Body of pancreas (tissue), 4 donors: Measurements from ENCODE around the gene LRRC28. TPM values are rescaled to one million over a fixed set of nuclear protein-coding genes. Genes with fewer than 3 reads are reported as not detected.
A peak's percentile ranks its signal among the peaks of the same experiment; 100 is the strongest.

ENCODE experiments used
- ATAC-seq: fragments of 150-250 bp; one replicate; pipeline ENCODE4 v1.9.1; 2016
- DNase-seq, 4 donors: peaks; one replicate each; pipeline ENCODE4 v3.0.0-alpha.2; 2019
- H3K27ac ChIP-seq, 4 donors: fragments of 200-600 bp; sonication (generic); 1 replicate in 3 of 4; 2 replicates in 1 of 4; pipeline versions ENCODE4 v1.5.1 to v1.6.1; 2016 to 2019; ENCODE audit warnings: mild to moderate bottlenecking in 1 of 4, mixed read lengths in 1 of 4, moderate library complexity in 1 of 4
- H3K27me3 ChIP-seq, 2 donors: fragments of 200-600 bp; sonication (generic); one replicate each; pipeline ENCODE4 v1.6.0; 2016; ENCODE audit warnings: mild to moderate bottlenecking in 1 of 2
- H3K36me3 ChIP-seq, 2 donors: fragments of 200-600 bp; sonication (generic); replicated peaks in 1 of 2; 2 replicates each; pipeline ENCODE4 v1.5.1; 2016; ENCODE audit warnings: low read depth in 2 of 2; ENCODE audit not compliant: insufficient read depth in 1 of 2
- H3K4me1 ChIP-seq: fragments of 200-600 bp; sonication (generic); one replicate; pipeline ENCODE4 v1.6.0; 2016
- H3K4me3 ChIP-seq, 2 donors: fragments of 200-600 bp; sonication (generic); 1 replicate in 1 of 2; 2 replicates in 1 of 2; pipeline ENCODE4 v1.5.1; 2016 to 2019
- H3K9me3 ChIP-seq, 3 donors: fragments of 200-600 bp; sonication (generic); 1 replicate in 2 of 3; 2 replicates in 1 of 3; pipeline ENCODE4 v1.5.1; 2016
- POLR2A ChIP-seq, 3 donors: fragments of 450-650 bp; IDR thresholded peaks; one replicate each; pipeline ENCODE4 v1.6.1; 2016; ENCODE audit warnings: antibody characterized with exemption in 3 of 3, mild to moderate bottlenecking in 2 of 3
- WGBS, 2 donors: methylation state at CpG; one replicate each; pipeline ENCODE4 v1.1.5; 2017; 5-methylcytosine and 5-hydroxymethylcytosine counted together
- intact Hi-C: fragments of 100-400 bp; cut with DNase I; formaldehyde crosslinking; loops from one replicate; pipeline ENCODE4 v1.15.1; 2023
- total RNA-seq, 2 donors: library from RNA; depleted of rRNA; stranded (reverse); fragments of >200 nt; gene quantifications; one replicate each; pipeline ENCODE4 v1.1.0, GENCODE V29; 2016
- TF ChIP-seq, protein P1 (sequence below), 7 experiments: fragments of 450-650 bp in 4 of 7; fragments of 200-600 bp in 3 of 7; sonication (generic) in 3 of 7; IDR thresholded peaks; one replicate each; pipeline ENCODE4 v1.5.1; 2016 to 2019; ENCODE audit warnings: antibody characterized with exemption in 7 of 7

The LRRC28 gene
- total RNA-seq, 2 donors from 2014 or later: 13.0 to 59.3 TPM

DNA sequence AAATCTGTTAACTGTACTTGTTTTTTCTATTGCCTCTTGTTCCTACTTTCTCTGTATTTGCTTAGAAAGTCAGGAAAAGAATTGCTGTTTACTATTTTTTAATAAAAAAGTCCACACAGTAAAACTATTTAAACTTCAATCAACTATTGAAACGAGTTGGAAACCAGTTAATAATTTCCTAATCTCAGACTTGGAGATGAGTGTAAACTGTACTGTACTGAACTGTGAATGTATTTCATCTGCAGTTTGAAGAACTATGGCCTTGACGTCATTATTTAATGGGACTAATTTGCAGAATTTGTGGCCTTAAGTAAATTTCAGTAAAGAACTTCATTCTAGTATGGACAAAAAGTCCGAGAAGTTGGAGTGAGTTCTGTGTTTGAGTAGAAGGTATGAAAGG, 89.1 kb downstream of the LRRC28 start:
- H3K27ac ChIP-seq: no peak overlapping the region
- H3K36me3 ChIP-seq: no peaks in the 10 kb centered on the region
- H3K27me3 ChIP-seq: no peaks in the 10 kb centered on the region
- no peak for DNase-seq
- intact Hi-C loops: no loop called here
- H3K9me3 ChIP-seq: no peaks in the 10 kb centered on the region
- TF ChIP-seq, protein P1, sequence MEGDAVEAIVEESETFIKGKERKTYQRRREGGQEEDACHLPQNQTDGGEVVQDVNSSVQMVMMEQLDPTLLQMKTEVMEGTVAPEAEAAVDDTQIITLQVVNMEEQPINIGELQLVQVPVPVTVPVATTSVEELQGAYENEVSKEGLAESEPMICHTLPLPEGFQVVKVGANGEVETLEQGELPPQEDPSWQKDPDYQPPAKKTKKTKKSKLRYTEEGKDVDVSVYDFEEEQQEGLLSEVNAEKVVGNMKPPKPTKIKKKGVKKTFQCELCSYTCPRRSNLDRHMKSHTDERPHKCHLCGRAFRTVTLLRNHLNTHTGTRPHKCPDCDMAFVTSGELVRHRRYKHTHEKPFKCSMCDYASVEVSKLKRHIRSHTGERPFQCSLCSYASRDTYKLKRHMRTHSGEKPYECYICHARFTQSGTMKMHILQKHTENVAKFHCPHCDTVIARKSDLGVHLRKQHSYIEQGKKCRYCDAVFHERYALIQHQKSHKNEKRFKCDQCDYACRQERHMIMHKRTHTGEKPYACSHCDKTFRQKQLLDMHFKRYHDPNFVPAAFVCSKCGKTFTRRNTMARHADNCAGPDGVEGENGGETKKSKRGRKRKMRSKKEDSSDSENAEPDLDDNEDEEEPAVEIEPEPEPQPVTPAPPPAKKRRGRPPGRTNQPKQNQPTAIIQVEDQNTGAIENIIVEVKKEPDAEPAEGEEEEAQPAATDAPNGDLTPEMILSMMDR (IDR thresholded peaks at IDR 0.05): no peak
- TF ChIP-seq POLR2A (IDR thresholded peaks at IDR 0.05): no peak
- no peak for ATAC-seq
- no peak overlapping the region for H3K4me3 ChIP-seq
- H3K4me1 ChIP-seq: no peaks in the 10 kb centered on the region
- WGBS, 2 donors: 52 to 59% methylated on average over 3 of the region's 3 CpGs

DNA sequence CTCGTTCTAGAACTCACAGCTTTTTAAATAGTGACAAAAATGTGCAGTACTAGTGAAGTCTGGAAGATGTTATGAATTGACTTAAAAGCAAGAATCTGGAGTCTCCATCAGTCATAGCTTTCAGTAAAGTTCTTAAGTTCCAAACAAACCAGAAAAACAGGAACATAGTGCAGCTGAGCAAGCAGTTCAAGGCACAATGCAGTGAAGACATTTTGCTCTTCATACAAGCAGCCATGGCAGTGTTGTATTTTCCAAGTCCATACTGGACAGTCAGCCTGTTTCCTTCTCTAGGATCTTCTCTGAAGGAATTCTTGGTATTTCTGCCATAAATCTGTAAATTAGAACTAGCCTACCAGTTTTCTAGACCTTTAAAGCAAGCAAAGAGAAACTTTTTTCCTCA, 90.5 kb downstream of the LRRC28 start:
- DNase-seq: no peak
- TF ChIP-seq, protein P1 (IDR thresholded peaks at IDR 0.05): no peak
- TF ChIP-seq POLR2A (IDR thresholded peaks at IDR 0.05): no peak
- no peak for ATAC-seq
- Histone ChIP-seq H3K27ac (no peak overlapping the region), H3K9me3 (no peaks in the 10 kb centered on the region), H3K4me1 (no peaks in the 10 kb centered on the region), H3K27me3 (no peaks in the 10 kb centered on the region), H3K36me3 (no peaks in the 10 kb centered on the region), H3K4me3 (no peak overlapping the region)
- intact Hi-C loops: no loop called here
- 76 to 85% methylated on average over 1 of the region's 1 CpG for WGBS, 2 donors

DNA sequence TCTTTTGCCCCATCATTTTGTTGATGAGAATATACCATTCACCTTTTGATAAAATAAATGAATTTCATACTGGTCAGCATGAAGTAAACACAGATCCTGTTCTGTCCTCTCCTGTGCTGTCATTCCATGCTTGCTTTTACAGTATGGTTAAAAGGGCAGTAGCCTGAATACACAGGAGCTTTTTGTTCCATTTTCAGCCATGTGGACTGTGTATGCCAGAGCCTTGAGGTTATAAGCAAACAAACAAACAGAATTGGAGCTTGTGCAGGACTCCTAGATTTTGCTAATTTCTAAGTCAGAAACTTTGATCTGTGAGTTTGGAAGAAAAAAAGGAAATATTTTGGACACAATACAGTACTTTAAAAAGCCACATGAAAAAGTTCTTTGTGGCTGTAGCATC, 91.9 kb downstream of the LRRC28 start:
- TF ChIP-seq POLR2A (IDR thresholded peaks at IDR 0.05): no peak
- TF ChIP-seq, protein P1 (IDR thresholded peaks at IDR 0.05): no peak
- no peak for ATAC-seq
- intact Hi-C loops: no loop called here
- Histone ChIP-seq H3K27ac (no peak overlapping the region), H3K27me3 (no peaks in the 10 kb centered on the region), H3K36me3 (no peaks in the 10 kb centered on the region), H3K4me3 (no peak overlapping the region), H3K4me1 (no peaks in the 10 kb centered on the region), H3K9me3 (no peaks in the 10 kb centered on the region)
- DNase-seq: no peak

DNA sequence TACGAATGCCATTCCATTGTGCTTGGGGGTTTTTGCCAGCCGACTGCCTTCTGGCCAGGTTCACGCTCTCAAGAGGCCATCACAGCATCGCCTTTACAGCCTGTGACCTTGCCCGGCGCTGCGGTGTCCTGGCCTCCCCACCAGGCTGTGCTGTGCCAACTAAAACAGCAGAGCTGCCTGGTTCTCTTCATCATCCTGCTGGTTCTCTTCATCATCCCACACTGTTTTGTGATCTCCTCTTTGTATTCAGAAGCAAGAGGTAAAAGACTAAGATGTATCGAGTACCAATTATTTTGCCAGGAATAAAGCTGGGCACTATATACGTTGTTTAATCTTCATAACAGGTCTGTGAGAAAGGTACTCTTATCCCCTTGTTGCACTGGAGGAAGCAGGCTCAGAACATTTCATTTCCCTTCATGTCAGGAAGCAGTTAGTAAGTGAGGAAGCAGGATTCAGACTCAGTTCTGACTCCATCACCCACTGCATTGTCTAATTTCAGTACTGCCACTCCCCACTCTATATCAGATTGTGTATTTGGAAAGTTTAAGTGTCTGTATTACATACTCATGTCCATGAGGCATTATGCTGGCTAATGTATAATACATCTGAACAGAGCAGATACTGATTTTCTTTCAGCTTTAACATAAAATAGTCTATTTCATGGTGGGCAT, 92.7 kb downstream of the LRRC28 start:
- Histone ChIP-seq H3K9me3 (no peaks in the 10 kb centered on the region), H3K4me3 (no peak overlapping the region), H3K4me1 (no peaks in the 10 kb centered on the region), H3K27me3 (no peaks in the 10 kb centered on the region), H3K27ac (no peak overlapping the region), H3K36me3 (no peaks in the 10 kb centered on the region)
- WGBS, 2 donors: 70 to 78% methylated on average over 9 of the region's 9 CpGs
- intact Hi-C loops: no loop called here
- peak in 1 of 4 donors; percentile 8 for DNase-seq
- TF ChIP-seq, protein P1 (IDR thresholded peaks at IDR 0.05): peak in 3 of 7 experiments; percentile 5 to 15 (median 14)
- TF ChIP-seq POLR2A (IDR thresholded peaks at IDR 0.05): no peak
- no peak for ATAC-seq

DNA sequence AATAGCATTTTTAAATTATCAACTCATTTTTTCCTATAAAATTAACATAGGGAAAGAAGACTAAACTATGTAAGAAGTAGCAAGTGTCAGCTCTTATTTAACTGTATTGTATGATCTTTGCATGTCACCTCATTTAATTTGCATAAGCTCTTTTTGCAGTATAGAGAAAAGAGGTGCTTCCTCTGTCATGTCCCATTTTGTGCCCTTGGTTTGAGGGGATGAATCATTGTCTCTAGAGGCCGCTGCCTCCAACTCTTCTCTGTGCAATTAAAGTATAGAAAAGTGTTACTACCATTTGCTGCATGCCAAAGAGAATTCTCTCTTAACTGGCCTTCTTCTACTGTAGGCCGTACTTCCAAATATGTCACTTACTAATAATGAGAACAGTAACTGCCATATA, 93.4 kb downstream of the LRRC28 start:
- 92 to 94% methylated on average over 2 of the region's 2 CpGs for WGBS, 2 donors

More for the DNA sequence above, 93.4 kb downstream of the LRRC28 start:
- TF ChIP-seq, protein P1 (IDR thresholded peaks at IDR 0.05): no peak
- TF ChIP-seq POLR2A (IDR thresholded peaks at IDR 0.05): no peak
- Histone ChIP-seq H3K27ac (no peak overlapping the region), H3K27me3 (no peaks in the 10 kb centered on the region), H3K4me1 (no peaks in the 10 kb centered on the region), H3K9me3 (no peaks in the 10 kb centered on the region), H3K36me3 (no peaks in the 10 kb centered on the region), H3K4me3 (no peak overlapping the region)
- ATAC-seq (no peak), DNase-seq (no peak)
- intact Hi-C loops: no loop called here
